SK-N-SH treated with all-trans-retinoic acid at 6 μM for 48 hours (cell line): ENCODE results near the gene FGD3.

ENCODE experiments used
- ATAC-seq: fragments of 200-7000 bp; cut with Tn5 transposase; 3 replicates; pipeline ENCODE4 v1.9.1; 2020; ENCODE audit warnings: mild to moderate bottlenecking, moderate library complexity
- BACH2 ChIP-seq: fragments of 250-450 bp; sonication (Bioruptor Pico); IDR thresholded peaks from 2 replicates; pipeline ENCODE4 v1.9.0; 2021; ENCODE audit warnings: mild to moderate bottlenecking, borderline replicate concordance
- ESRRG ChIP-seq: fragments of 250-450 bp; sonication (Bioruptor Pico); IDR thresholded peaks from 2 replicates; pipeline ENCODE4 v1.6.1; 2021; ENCODE audit warnings: mild to moderate bottlenecking
- GLIS3 ChIP-seq: fragments of 250-450 bp; sonication (Bioruptor Pico); IDR thresholded peaks from 2 replicates; pipeline ENCODE4 v1.5.0; 2020; ENCODE audit warnings: mild to moderate bottlenecking, moderate library complexity
- ISL1 ChIP-seq: fragments of 250-450 bp; sonication (Bioruptor Pico); IDR thresholded peaks from 2 replicates; pipeline ENCODE4 v2.1.2; 2022; ENCODE audit warnings: mild to moderate bottlenecking, moderate library complexity
- OSR1 ChIP-seq: fragments of 250-450 bp; sonication (Bioruptor Pico); IDR thresholded peaks from 2 replicates; pipeline ENCODE4 v1.8.0; 2022; ENCODE audit warnings: moderate library complexity, mild to moderate bottlenecking, inconsistent platforms
- PPARA ChIP-seq: fragments of 250-450 bp; sonication (Bioruptor Pico); IDR thresholded peaks from 2 replicates; pipeline ENCODE4 v1.5.0; 2020; ENCODE audit warnings: mild to moderate bottlenecking, borderline replicate concordance
- RARB ChIP-seq: fragments of 250-450 bp; sonication (Bioruptor Pico); IDR thresholded peaks from 2 replicates; pipeline ENCODE4 v1.8.0; 2021; ENCODE audit warnings: mild to moderate bottlenecking, moderate library complexity
- TCF4 ChIP-seq: fragments of 250-450 bp; sonication (Bioruptor Pico); IDR thresholded peaks from 2 replicates; pipeline ENCODE4 v1.8.0; 2021; ENCODE audit warnings: mild to moderate bottlenecking, moderate library complexity, borderline replicate concordance
- TOX ChIP-seq: fragments of 250-450 bp; sonication (Bioruptor Pico); IDR thresholded peaks from 2 replicates; pipeline ENCODE4 v1.8.0; 2021; ENCODE audit warnings: mild to moderate bottlenecking, moderate library complexity, borderline replicate concordance
- ZC3H10 ChIP-seq: fragments of 250-450 bp; sonication (Bioruptor Pico); IDR thresholded peaks from 2 replicates; pipeline ENCODE4 v1.5.1; 2021; ENCODE audit warnings: mild to moderate bottlenecking, moderate library complexity
- ZFP3 ChIP-seq: fragments of 250-450 bp; sonication (Bioruptor Pico); IDR thresholded peaks from 2 replicates; pipeline ENCODE4 v1.5.0; 2020; ENCODE audit warnings: mild to moderate bottlenecking, moderate library complexity
- ZFP30 ChIP-seq: fragments of 450-650 bp; formaldehyde crosslinking; IDR thresholded peaks from 2 replicates; pipeline ENCODE4 v1.5.0; 2022; ENCODE audit warnings: mild to moderate bottlenecking, moderate library complexity
- ZNF565 ChIP-seq: fragments of 450-650 bp; formaldehyde crosslinking; conservative IDR thresholded peaks from 2 replicates; pipeline ENCODE4 v1.5.0; 2020; ENCODE audit warnings: low read depth, mild to moderate bottlenecking, moderate library complexity
- ZNF70 ChIP-seq: fragments of 450-650 bp; formaldehyde crosslinking; IDR thresholded peaks from 2 replicates; pipeline ENCODE4 v1.5.0; 2020; ENCODE audit warnings: mild to moderate bottlenecking, moderate library complexity
- ZNF8 ChIP-seq: fragments of 450-650 bp; formaldehyde crosslinking; IDR thresholded peaks from 2 replicates; pipeline ENCODE4 v1.5.0; 2020; ENCODE audit warnings: mild to moderate bottlenecking, moderate library complexity
- TF ChIP-seq, protein P1 (sequence below): fragments of 250-450 bp; sonication (Bioruptor Pico); IDR thresholded peaks from 2 replicates; pipeline ENCODE4 v1.8.0; 2021; ENCODE audit warnings: low read depth, mild to moderate bottlenecking, moderate library complexity, borderline replicate concordance
- TF ChIP-seq, protein P2 (sequence below): fragments of 250-450 bp; sonication (Bioruptor Pico); IDR thresholded peaks from 2 replicates; pipeline ENCODE4 v1.5.0; 2020; ENCODE audit warnings: mild to moderate bottlenecking, moderate library complexity
- TF ChIP-seq, protein P3 (sequence below): fragments of 250-450 bp; sonication (Bioruptor Pico); IDR thresholded peaks from 2 replicates; pipeline ENCODE4 v1.5.1; 2021; ENCODE audit warnings: mild to moderate bottlenecking, moderate library complexity
- TF ChIP-seq, protein P4 (sequence below): fragments of 250-450 bp; sonication (Bioruptor Pico); IDR thresholded peaks from 2 replicates; pipeline ENCODE4 v1.5.1; 2020; ENCODE audit warnings: low read depth, mild to moderate bottlenecking, moderate library complexity

FGD3 gene

DNA sequence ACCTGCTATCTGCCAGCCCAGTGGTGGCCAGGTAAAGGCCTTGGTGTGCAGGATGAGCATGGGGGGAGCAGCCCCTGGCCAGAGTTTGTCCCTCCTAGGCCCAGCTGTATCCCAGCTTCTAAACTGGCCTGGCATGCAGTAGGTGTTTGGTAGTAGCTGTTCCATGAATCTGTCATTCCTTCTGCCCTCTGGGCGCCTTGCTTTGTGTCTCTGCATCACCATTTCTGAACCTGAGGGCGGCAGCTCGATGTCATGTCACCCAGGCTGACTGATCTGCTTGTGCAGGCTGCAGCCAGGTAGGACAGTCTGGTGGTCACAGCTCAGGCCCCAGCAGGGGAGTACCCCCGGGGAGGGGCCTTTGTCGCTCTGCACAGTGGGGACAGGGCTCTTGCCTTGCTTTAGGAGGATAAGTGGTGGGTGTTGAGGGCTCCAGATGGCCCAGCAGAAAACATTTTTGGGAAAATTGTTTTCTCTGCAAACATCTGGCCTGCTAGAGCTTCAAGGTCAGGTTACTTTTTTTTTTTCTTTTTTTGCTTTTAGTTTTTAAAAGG is 106.5 kb downstream of the FGD3 start:
- ATAC-seq: no peak
- TF ChIP-seq BACH2 (CRISPR knock-in tag) (no peak), ZFP3 (CRISPR knock-in tag) (no peak), ISL1 (CRISPR knock-in tag) (no peak)
- TF ChIP-seq, all 23 proteins: peak for 0

DNA sequence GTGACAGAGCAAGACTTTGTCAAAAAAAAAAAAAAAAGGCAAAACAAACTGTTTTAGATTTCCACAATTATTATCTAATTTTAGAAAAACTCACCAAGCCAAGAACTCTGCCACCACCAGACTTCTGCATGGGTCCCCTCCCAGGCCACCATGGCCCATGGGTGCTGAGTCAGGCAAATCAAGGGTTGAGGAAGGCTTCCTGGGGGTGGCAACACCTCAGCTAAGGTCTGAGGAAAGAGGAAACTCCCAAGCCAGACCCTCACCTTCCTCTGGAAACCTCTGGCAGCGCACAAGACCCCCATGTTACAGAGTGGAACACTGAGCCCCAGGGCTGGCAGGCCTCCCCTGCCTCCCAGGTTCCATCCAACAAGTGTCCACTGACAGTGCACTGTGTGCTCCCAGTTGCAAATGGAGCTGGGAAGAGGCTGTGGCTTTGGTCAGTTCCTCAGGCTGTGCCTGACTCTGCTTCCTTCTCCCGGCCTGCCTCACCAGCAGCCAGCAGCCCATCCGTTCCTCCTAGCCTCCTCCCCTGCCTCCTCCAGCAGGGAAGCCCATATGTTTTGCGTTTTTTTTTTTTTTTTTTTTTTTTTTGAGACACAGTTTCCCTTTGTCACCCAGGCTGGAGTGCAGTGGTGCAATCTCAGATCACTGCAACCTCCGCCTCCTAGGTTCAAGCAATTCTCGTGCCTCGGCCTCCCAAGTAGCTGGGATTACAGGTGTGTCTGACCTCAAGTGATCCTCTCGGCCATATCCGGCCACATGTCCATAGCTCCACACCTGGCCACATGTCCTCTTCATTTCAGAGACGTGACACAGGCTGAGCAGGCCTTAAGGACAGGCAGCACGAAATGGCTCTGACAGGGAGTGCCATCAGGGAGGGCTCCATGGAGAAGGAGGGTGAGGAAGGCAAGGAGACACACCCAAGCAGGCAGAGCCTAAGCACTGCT is 107.7 kb downstream of the FGD3 start:
- TF ChIP-seq, protein P1, sequence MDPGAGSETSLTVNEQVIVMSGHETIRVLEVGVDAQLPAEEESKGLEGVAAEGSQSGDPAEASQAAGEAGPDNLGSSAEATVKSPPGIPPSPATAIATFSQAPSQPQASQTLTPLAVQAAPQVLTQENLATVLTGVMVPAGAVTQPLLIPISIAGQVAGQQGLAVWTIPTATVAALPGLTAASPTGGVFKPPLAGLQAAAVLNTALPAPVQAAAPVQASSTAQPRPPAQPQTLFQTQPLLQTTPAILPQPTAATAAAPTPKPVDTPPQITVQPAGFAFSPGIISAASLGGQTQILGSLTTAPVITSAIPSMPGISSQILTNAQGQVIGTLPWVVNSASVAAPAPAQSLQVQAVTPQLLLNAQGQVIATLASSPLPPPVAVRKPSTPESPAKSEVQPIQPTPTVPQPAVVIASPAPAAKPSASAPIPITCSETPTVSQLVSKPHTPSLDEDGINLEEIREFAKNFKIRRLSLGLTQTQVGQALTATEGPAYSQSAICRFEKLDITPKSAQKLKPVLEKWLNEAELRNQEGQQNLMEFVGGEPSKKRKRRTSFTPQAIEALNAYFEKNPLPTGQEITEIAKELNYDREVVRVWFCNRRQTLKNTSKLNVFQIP: no peak
- no peak for TF ChIP-seq PPARA
- TF ChIP-seq, protein P2, sequence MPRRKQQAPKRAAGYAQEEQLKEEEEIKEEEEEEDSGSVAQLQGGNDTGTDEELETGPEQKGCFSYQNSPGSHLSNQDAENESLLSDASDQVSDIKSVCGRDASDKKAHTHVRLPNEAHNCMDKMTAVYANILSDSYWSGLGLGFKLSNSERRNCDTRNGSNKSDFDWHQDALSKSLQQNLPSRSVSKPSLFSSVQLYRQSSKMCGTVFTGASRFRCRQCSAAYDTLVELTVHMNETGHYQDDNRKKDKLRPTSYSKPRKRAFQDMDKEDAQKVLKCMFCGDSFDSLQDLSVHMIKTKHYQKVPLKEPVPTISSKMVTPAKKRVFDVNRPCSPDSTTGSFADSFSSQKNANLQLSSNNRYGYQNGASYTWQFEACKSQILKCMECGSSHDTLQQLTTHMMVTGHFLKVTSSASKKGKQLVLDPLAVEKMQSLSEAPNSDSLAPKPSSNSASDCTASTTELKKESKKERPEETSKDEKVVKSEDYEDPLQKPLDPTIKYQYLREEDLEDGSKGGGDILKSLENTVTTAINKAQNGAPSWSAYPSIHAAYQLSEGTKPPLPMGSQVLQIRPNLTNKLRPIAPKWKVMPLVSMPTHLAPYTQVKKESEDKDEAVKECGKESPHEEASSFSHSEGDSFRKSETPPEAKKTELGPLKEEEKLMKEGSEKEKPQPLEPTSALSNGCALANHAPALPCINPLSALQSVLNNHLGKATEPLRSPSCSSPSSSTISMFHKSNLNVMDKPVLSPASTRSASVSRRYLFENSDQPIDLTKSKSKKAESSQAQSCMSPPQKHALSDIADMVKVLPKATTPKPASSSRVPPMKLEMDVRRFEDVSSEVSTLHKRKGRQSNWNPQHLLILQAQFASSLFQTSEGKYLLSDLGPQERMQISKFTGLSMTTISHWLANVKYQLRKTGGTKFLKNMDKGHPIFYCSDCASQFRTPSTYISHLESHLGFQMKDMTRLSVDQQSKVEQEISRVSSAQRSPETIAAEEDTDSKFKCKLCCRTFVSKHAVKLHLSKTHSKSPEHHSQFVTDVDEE (CRISPR knock-in tag): no peak
- no peak for ATAC-seq

DNA sequence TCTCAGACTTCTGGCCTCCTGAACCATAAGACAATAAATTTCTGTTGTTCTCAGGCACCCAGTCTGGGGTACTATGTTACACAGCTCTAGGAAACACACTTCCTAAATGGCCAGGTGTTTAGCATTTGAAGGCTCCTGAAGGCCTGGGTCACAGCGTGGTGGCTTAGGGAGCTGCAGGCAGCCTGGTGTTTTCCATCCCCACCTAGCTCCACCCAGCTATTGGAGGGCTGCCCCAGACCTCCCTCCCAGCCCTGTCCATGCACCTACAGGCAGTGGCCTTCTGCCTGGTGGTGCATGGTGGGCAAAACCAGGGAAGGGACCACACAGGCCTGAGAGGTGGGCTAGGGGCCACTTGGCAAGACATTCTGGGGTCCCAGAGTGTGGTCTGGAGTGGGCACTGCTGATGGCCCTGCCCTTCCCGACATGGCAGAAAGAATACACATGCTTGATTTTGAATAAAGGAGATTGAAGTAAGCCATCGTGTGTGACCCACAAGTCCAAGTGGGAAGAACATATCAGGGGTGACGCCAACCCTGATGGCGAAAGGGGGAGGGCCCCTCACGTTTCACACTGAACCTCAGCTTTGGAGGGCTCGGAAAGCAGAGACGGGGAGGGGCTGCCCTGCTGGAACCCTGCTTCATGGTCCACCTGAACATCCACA is 109.8 kb downstream of the FGD3 start:
- TF ChIP-seq TCF4: no peak
- TF ChIP-seq ZFP30 (CRISPR knock-in tag): no peak
- TF ChIP-seq ESRRG: no peak
- TF ChIP-seq, protein P3, sequence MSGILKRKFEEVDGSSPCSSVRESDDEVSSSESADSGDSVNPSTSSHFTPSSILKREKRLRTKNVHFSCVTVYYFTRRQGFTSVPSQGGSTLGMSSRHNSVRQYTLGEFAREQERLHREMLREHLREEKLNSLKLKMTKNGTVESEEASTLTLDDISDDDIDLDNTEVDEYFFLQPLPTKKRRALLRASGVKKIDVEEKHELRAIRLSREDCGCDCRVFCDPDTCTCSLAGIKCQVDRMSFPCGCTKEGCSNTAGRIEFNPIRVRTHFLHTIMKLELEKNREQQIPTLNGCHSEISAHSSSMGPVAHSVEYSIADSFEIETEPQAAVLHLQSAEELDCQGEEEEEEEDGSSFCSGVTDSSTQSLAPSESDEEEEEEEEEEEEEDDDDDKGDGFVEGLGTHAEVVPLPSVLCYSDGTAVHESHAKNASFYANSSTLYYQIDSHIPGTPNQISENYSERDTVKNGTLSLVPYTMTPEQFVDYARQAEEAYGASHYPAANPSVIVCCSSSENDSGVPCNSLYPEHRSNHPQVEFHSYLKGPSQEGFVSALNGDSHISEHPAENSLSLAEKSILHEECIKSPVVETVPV (CRISPR knock-in tag): no peak
- TF ChIP-seq ZNF565 (CRISPR knock-in tag): no peak
- TF ChIP-seq, all 23 proteins: peak for 0
- no peak for ATAC-seq

DNA sequence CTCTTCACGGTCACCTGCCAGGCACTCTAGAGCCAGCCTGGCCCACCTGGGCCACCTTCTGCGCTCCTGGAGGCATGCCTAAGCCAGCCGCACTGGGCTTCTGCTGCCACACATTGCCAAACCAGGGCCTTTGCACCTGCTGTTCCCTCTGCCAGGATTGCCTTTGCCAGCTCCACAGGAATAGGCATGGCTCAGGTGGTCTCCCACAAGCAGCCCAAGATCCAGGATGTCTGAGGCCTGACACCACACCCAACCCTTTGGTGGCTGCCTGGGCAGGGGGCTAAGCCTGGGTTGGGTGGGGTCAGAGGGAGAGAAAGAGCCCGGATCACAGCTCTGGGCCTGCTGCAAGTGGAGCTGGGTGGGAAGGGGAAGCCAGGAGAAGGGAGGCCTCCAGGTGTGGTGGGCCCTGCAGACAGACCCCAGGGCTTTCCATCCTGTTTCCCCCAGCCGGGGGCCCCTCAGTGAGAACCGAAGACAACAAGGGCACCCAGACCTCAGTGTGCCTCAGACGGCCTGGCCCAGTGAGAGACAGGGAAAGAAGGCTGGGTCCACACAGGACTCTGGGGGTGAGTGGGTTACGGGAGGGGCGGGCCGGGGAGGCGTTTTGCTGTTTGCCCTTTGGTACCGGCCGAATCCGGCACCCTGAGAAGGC is 110.5 kb downstream of the FGD3 start:
- TF ChIP-seq, protein P3 (CRISPR knock-in tag): no peak
- no peak for TF ChIP-seq BACH2 (CRISPR knock-in tag)
- TF ChIP-seq ZFP30 (CRISPR knock-in tag): no peak
- no peak for TF ChIP-seq OSR1 (CRISPR knock-in tag)
- TF ChIP-seq GLIS3 (CRISPR knock-in tag): no peak
- no peak for TF ChIP-seq RARB (CRISPR knock-in tag)
- no peak for TF ChIP-seq PPARA
- TF ChIP-seq ZC3H10: no peak
- TF ChIP-seq ZFP3 (CRISPR knock-in tag): no peak
- TF ChIP-seq ISL1 (CRISPR knock-in tag): no peak
- TF ChIP-seq TOX (CRISPR knock-in tag): no peak
- TF ChIP-seq, protein P4, sequence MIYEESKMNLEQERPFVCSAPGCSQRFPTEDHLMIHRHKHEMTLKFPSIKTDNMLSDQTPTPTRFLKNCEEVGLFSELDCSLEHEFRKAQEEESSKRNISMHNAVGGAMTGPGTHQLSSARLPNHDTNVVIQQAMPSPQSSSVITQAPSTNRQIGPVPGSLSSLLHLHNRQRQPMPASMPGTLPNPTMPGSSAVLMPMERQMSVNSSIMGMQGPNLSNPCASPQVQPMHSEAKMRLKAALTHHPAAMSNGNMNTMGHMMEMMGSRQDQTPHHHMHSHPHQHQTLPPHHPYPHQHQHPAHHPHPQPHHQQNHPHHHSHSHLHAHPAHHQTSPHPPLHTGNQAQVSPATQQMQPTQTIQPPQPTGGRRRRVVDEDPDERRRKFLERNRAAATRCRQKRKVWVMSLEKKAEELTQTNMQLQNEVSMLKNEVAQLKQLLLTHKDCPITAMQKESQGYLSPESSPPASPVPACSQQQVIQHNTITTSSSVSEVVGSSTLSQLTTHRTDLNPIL (CRISPR knock-in tag): no peak
- TF ChIP-seq ZNF70 (CRISPR knock-in tag): no peak
- TF ChIP-seq ZNF8 (CRISPR knock-in tag): no peak
- TF ChIP-seq ZNF565 (CRISPR knock-in tag): no peak
- TF ChIP-seq, protein P2 (CRISPR knock-in tag): no peak
- no peak for ATAC-seq
